GM19099 (cell line): ENCODE measurements around the gene THSD4.

ENCODE experiments used
- POLR2A ChIP-seq: IDR thresholded peaks from 3 replicates; pipeline ENCODE4 v1.6.1; 2011; ENCODE audit warnings: low read depth; ENCODE audit not compliant: insufficient read length; ENCODE audit errors: extremely low read depth

THSD4 gene

DNA sequence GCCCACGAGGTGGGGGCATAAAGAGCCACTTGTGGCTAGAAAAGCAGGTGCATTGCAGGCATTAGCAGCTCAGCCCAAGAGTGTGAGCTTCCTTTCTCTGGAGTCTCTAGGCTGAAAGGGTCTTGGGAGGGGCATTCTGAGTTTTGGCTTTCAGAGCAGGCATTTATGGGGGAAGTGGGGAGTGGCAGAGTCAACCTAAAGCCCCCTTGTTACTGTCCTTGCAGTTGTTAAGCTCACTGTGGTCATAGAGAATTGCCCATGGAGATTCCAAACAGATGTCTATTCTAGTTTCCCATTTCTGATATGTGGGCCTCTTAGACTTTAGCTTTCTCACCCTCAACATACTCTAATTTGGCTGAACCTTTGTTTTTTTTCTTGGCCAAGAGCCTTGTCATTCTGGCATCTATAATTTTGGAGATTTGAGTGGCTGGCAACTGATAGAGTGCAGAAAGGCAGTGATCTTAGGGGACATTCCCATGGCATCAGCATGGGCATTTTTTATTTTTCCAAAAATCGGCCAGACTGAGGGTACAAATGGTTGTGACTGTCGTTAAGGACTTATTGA, 217.9 kb downstream of the THSD4 start:
- TF ChIP-seq POLR2A, result no peak

DNA sequence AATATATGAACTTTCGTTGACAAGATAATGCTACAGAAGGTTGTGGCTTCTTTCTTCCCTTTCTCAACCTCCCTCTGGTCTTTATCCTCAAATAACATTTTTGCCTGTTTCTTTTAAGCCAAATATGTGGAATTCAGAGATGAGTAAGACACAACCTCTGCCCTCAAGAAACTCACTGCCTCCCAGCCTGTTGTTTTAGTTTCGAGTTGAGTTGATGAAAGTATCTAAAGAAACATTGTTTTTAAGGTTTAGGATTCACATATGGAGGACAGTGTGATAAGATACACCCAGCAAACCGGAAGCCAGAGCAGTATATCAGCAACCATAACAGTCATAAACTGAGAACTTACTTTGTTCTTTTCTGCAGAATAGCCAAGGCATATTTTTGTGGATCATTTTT, 218.6 kb downstream of the THSD4 start:
- TF ChIP-seq POLR2A, result no peak

DNA sequence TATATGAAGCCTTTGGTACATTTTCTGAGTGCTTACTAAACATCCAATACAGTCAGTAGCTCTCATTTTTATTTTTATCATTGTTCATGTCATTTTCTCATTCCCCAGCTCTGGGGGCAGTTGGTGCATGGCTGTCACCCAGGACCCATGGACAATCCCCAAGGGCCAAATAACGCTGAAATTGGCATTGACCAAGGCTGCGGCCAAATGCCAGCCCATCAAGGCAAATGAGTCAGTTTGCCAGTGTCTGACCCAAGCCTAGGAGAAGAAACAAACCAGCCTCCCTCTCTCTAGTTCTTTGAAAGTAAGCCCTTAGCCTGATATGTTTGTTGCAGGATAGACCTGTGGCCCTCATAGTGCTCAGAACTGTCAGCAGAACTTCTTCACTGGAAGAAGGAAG, 219.2 kb downstream of the THSD4 start:
- TF ChIP-seq POLR2A, result no peak

DNA sequence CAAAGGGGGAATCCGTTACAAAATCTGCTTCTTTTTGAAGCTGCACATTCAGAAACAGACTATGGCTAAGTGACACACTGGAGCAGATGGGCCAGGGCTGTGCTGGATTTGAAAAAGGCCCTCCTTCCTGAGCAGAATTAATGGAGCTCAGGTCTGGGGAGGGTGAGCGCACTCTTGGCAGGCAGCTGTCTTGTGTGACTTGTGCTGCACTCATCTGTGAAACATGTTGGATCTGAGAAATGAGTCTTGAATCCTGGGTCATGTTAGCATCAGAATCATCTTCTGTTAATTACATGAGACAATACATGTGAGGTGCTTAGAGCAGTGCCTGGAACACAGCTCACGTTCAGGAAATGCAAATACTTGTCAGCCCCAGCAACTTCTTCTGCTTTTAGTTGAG, 219.6 kb downstream of the THSD4 start:
- no peak for TF ChIP-seq POLR2A

DNA sequence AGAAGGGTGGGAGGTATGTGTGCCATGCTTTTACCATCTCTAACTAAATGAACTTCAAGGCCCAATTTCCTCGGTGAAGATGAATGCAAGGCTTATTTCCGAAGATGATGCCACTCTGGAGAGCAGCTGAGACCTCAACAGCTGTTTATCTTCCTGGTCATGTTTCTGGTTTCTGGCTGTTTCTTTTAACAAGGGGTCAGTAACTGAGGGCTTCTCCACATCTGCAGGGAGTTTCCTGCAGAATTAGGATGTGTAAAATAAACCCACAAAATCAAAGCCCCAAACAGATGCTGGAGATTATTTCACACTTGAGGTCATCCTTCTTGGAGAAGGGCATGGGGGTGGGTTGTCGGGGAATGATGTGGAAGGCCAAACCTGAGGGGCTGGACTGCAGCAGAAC, 220.3 kb downstream of the THSD4 start:
- no peak for TF ChIP-seq POLR2A

DNA sequence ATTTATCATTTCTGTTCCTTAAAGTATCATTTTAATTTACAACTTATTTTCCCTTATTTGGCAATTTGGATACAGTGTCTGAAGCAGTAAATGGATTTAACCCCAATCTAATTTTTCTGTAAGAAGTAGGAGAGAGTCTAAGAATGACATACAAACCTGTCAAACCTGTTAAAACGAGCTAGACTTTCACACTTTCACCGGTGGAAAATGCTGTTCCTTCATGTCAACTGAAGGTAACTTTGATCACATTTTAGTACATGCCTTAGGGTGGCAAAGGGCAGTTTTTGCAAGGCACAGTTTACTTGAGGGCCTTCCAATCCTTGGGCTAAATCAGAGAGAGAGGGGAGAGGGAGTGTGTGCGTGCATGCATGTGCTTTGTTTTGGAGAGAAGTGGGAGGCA, 221.4 kb downstream of the THSD4 start:
- TF ChIP-seq POLR2A, result no peak

DNA sequence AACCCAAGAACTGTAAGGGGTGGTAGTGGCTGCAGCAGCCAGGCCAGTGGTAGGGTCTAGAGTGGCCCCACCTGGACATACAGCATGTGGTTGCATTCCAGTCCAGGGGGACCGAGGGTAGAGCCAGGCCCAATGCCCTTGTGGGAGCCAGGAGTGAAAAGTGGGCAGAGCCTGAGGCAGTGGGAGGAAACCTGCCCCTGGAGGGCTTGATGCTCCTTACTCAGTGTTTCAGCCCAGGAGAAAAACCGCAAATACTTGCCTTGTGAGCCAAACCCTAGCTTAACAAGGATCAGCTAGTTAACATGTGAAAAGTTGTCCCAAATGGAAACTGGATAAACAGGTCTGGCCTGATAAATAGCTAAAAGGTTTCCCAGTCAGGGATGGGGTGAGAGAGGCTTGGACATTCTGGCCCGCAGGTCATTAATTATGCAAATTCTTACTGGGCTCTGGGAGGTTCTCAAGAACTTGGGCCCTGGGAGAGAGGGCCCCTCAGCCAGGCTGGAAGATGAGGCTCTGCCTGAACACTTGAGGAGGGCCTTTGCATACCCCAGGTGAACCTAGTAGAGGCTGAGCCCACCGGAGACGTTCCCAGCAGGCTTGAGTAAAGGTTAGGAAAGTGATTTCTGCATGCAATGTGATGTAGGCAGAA, 222.1 kb downstream of the THSD4 start:
- no peak for TF ChIP-seq POLR2A

DNA sequence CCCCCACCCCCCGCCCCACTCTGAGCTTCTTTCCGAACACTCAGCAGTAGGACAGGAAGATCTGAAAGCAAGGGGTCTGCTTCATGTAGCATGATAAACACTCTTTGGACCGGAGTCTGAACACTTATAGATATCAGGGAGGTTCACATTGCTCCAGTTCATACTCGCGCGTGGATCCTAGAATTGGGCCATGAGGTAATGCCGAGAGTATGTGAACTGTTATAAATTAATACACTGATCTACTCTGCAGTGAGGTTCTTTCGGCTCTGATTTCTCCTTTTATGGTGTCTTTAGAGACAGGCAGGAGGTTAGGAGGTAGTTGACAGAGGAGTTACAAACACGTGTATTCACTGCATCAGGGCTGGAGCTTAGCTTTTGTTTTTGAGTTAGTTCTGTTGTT, 223.0 kb downstream of the THSD4 start:
- no peak for TF ChIP-seq POLR2A

DNA sequence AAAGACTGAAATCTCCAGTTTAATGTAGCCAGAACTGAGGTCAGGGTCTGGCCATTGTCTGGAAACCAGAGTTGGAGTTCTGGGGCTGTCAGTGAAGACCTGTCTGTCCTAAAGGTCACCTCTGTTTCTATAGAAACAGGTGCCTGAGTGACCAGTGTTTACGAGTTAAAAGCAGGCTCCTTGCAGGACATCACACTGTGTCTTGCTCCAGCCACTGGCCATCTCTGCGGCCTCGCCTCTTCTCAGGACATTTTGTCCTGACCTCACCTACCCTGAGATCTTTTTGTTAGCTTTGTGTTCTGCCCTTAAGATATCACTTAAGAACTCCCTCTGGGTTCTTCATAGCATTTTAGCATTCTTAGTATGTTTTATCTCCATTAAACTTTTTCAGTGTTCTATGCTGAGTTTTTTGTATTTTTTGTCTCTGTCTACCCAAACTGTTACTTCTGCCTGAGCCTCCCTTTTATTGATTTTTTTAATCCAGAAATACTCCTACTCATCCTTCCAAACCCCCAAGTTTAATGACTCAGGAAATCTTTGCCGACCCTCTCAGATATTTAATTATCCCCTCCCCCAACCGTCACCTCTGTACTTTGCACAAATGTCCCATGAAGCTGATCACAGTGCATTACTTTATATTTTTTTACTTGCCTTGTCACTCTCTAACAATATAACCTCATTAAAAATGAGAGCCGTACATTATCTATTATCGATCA, 223.7 kb downstream of the THSD4 start:
- TF ChIP-seq POLR2A, result no peak

DNA sequence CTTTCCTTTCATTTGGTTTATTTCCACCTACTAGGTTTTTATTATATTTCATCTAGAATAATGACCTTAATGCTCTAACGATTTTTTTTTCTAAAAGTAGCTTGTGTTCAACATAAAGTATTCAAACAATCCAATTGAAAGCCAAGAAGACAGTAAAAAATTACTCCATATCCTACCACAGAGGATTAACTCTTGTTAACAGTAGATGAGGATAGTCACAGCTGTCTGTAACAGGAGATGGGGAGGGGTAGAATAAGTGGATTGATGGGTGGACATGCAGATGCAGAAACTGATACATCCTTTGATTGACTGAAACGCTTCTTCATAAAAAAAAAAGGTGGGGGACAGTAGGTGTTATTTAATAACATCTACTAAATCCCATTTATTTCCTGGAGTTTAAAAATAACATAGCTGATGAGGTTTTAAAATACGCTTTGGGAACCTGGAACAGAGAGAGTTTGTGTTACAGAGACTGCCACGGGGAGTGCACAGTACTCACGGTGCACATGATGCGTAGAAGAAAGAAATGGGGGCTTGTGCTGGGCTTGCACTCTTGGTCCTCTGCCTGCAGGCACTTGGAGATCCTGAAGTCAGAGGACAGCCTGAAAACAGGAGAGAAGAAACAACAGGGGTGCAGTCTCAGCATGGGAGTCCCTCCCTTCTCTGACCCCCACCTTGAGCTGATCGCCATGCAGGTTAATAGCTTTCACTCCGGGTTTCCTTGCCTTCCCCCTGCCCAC, 226.7 kb downstream of the THSD4 start:
- no peak for TF ChIP-seq POLR2A

DNA sequence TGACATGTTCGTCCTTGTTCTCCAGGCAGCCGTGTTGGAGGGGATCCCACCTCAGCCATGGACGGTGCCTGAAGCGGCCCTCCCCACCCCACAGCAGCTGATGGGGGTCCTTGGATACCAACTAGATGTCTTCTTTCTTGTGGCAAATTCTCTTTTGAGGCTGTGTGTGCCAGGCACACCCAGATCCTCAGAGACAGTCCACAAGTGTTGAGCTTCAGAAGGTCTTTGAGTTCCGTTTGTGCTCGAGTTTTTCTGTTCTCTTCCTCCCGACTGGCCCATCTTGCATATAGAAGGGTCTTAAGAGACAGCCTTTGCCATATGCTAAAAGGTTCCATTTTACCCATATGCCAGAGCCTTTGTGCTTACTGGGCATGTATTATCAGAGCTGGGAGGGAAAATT, 227.4 kb downstream of the THSD4 start:
- no peak for TF ChIP-seq POLR2A

DNA sequence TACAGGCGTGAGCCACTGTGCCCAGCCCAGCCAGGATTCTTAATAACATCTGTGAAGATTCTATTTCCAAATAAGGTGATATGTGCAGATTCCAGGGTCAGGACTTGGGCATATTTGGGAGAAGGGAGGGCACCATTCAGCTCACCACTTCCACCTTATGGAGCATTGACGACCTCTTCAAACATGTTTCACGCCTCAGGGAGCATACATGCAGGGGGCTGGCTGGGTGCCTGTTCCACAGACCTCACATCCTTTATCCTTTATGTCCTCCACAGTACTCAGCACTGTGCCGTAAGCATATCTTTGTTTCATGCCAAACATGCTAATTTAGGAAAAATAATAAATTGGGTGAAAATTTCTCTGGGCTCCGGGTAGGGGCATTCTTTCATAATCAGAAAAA, 229.0 kb downstream of the THSD4 start:
- no peak for TF ChIP-seq POLR2A

DNA sequence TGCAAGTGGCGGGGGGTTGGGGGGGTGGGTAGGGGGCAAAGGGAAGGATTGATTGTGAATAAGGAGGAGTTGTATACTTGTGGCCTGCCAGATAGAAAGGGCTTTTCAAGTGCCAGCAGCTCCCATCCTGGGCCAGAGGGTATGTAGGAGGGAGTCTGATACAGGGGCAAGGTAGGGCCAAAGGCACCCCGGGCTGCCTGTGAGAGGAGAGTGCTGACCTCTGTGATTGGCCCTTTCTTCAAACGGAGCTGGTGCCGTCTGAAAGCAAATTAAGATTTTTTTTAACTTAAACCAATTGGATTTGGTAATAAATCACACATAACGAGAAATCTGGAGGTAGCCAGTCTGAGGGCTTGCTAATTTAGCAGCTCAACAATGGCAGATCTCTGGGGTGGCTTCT, 229.9 kb downstream of the THSD4 start:
- no peak for TF ChIP-seq POLR2A

DNA sequence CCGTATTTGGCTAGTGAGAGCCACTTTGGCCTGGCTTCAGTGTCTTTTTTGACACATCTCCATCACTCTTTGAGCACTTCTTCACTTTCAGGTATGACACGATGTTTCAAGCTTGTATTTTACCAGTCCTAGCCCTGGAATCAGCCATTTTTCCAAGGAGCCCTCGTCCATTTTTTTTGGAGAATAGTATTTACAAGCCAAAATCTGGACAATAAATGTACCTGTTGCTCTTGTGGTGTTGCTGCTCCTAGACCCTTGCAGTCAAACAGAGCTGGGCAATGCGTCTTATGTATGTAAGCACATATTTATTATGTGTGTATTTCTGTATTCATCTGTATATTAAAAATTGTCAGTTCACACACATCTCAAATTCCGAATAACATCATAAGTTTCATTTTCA, 231.2 kb downstream of the THSD4 start:
- TF ChIP-seq POLR2A, result no peak

DNA sequence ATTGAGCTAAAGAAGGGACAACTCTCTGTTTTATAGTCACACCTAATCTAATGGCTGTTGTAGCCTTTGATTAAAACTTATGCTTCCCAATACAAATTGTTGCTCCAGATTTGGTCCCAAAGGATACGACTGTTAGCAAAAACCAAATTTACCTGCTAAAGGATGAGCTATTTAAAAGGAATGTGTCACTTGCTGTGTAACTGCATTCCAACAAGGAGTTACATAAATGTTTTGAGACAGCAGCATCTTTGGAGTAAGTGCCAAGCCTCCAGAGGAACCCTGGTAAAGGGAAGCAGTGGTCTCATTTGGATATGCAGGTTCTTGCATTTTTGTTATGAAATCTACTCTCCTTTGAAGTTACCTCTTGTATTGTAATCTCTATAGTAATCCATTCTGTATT, 233.3 kb downstream of the THSD4 start:
- no peak for TF ChIP-seq POLR2A

DNA sequence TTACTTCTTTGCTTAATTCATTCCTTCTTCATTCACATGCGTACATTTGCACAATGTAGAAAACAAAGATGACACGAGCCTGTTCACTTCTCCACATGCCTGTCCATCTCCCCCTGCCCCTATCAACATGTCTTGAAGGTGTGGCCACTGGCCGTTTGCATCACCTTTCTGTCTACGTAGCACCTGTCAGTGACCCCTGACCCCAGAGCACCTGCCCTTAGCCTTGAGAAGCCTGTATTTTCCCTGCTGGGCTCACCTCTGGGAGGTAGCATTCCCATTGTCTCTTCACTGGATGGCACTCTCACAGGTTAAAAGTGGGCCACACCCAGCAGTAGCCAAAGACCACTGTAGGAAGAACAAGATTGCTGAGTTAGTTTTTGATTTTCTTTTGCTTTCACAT, 234.1 kb downstream of the THSD4 start:
- TF ChIP-seq POLR2A, result no peak
